Measurements from ENCODE around the gene P4HTM. TPM values are rescaled to one million over a fixed set of nuclear protein-coding genes. Genes with fewer than 3 reads are reported as not detected.
"Not testable (repeated sequence)": the region's sequence is repeated elsewhere in the genome, so short reads cannot be mapped to it uniquely, and the experiment has no call there.

P4HTM gene
- total and polyA plus RNA-seq, 2 donors (not counting 3 experiments of a cell fraction or from before 2014, with no cell fraction given) = 23.0 to 32.7 TPM

- TF ChIP-seq POLR2A (IDR thresholded peaks at IDR 0.05; ENCODE audit: low read depth, low read length) = peak; percentile 24
- DNase-seq (ENCODE audit: low read depth, low spot score); intact Hi-C loops (cut with micrococcal nuclease); H4K20me1 ChIP-seq (replicated peaks; ENCODE audit: control insufficient read depth, extremely low read depth, insufficient read depth, low read length); H3K27ac ChIP-seq (ENCODE audit: insufficient read depth, low read depth, low read length); H3K4me3 ChIP-seq (replicated peaks in 1 of 3; ENCODE audit: insufficient read depth in 1 of 3, low read depth in 1 of 3, low read length in 3 of 3); H3K9me1 ChIP-seq (replicated peaks; ENCODE audit: control insufficient read depth, extremely low read depth, insufficient read depth, low read length); H2AFZ ChIP-seq (ENCODE audit: low read depth, low read length); dilution Hi-C loops (cut with MboI; ENCODE audit: extremely low pct_ligation_motif_present, low sequenced_read_pairs); H3K27me3 ChIP-seq (ENCODE audit: control insufficient read depth in 2 of 2, insufficient read depth in 2 of 2, low read length in 2 of 2); H3K9me3 ChIP-seq (replicated peaks; ENCODE audit: control insufficient read depth, insufficient read depth, low read length); H3K9ac ChIP-seq (replicated peaks; ENCODE audit: extremely low read depth, insufficient read depth, low read length): not testable (repeated sequence)
- POLR2A ChIA-PET = interaction anchor here (1.0 to 3.7 kb wide), 5 partner anchors 8 to 21 kb away, joined by 3 to 40 read pairs (median 4); partner anchors contain the start of genes DALRD3, IMPDH2, NDUFAF3 and P4HTM
- Histone ChIP-seq H3K36me3 (ENCODE audit: control insufficient read depth in 2 of 2, extremely low read depth in 1 of 2, insufficient read depth in 2 of 2, low read length in 2 of 2) (peaks cover 0 to 21% of the 10 kb centered on the region in 2 experiments), H3K79me2 (ENCODE audit: control insufficient read depth, insufficient read depth, low read length) (peaks cover 38% of the 10 kb centered on the region), H3K4me2 (ENCODE audit: insufficient read depth, low read length) (peak overlapping the region; percentile 70), H3K4me1 (ENCODE audit: control insufficient read depth, extremely low read depth, insufficient read depth, low read length) (peaks cover 15% of the 10 kb centered on the region)
- FAIRE-seq = peak; percentile 60
- TSS peak; percentile 5 for BruUV-seq (replicated peaks)
- CTCF ChIA-PET = interaction anchor here (0.7 to 12.8 kb wide), 4 partner anchors 13 to 441 kb away, joined by 3 to 254 read pairs (median 32); partner anchors contain the start of genes NDUFAF3 and P4HTM
Measured at GRCh38 chr3:49008627-49009026, 18.6 kb downstream of the P4HTM start.

GRCh38 chr3:49009396-49009795 is 19.4 kb downstream of the P4HTM start:
- H3K27me3 ChIP-seq (ENCODE audit: control insufficient read depth in 2 of 2, insufficient read depth in 2 of 2, low read length in 2 of 2) = no peaks in the 10 kb centered on the region
- dilution Hi-C loops (cut with MboI; ENCODE audit: extremely low pct_ligation_motif_present, low sequenced_read_pairs) = no loop called here
- no peak for FAIRE-seq
- peaks cover 15% of the 10 kb centered on the region for H3K4me1 ChIP-seq (ENCODE audit: control insufficient read depth, extremely low read depth, insufficient read depth, low read length)
- DNase-seq (ENCODE audit: low read depth, low spot score) = no peak
- peaks cover 38% of the 10 kb centered on the region for H3K79me2 ChIP-seq (ENCODE audit: control insufficient read depth, insufficient read depth, low read length)
- CTCF ChIA-PET = interaction anchor here (3.6 to 12.8 kb wide), 2 partner anchors 13 to 21 kb away, joined by 38 to 254 read pairs; partner anchors contain the start of genes NDUFAF3 and P4HTM
- H3K9me1 ChIP-seq (replicated peaks; ENCODE audit: control insufficient read depth, extremely low read depth, insufficient read depth, low read length) = no peaks in the 10 kb centered on the region
- H4K20me1 ChIP-seq (replicated peaks; ENCODE audit: control insufficient read depth, extremely low read depth, insufficient read depth, low read length) = no peaks in the 10 kb centered on the region
- no TSS peak for BruUV-seq (replicated peaks)
- intact Hi-C loops (cut with micrococcal nuclease) = no loop called here
- no peak overlapping the region for H3K9ac ChIP-seq (replicated peaks; ENCODE audit: extremely low read depth, insufficient read depth, low read length)
- POLR2A ChIA-PET = interaction anchor here (1.0 to 3.7 kb wide), 6 partner anchors 7 to 20 kb away, joined by 3 to 40 read pairs (median 4); partner anchors contain the start of genes DALRD3, IMPDH2, NDUFAF3 and P4HTM
- H2AFZ ChIP-seq (ENCODE audit: low read depth, low read length) = no peak overlapping the region
- TF ChIP-seq JUN (IDR thresholded peaks at IDR 0.05; ENCODE audit: borderline replicate concordance, insufficient read depth, insufficient read length, low read depth) (no peak), POLR2AphosphoS5 (IDR thresholded peaks at IDR 0.05; ENCODE audit: insufficient read depth, low read depth, low read length) (no peak), MYC (IDR thresholded peaks at IDR 0.05; ENCODE audit: low read depth, low read length) (no peak), FOS (IDR thresholded peaks at IDR 0.05; ENCODE audit: borderline replicate concordance, insufficient read depth, low read length) (no peak), EZH2 (IDR thresholded peaks at IDR 0.05; ENCODE audit: borderline replicate concordance, low read depth, low read length, severe bottlenecking) (no peak), POLR2A (IDR thresholded peaks at IDR 0.05; ENCODE audit: low read depth, low read length) (no peak), GATA2 (IDR thresholded peaks at IDR 0.05; ENCODE audit: insufficient read depth, insufficient read length, low read depth, low read length) (no peak)
- TF ChIP-seq, protein P1, sequence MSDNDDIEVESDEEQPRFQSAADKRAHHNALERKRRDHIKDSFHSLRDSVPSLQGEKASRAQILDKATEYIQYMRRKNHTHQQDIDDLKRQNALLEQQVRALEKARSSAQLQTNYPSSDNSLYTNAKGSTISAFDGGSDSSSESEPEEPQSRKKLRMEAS (IDR thresholded peaks at IDR 0.05; ENCODE audit: insufficient read depth, insufficient read length) = no peak
- TF ChIP-seq, protein P2, sequence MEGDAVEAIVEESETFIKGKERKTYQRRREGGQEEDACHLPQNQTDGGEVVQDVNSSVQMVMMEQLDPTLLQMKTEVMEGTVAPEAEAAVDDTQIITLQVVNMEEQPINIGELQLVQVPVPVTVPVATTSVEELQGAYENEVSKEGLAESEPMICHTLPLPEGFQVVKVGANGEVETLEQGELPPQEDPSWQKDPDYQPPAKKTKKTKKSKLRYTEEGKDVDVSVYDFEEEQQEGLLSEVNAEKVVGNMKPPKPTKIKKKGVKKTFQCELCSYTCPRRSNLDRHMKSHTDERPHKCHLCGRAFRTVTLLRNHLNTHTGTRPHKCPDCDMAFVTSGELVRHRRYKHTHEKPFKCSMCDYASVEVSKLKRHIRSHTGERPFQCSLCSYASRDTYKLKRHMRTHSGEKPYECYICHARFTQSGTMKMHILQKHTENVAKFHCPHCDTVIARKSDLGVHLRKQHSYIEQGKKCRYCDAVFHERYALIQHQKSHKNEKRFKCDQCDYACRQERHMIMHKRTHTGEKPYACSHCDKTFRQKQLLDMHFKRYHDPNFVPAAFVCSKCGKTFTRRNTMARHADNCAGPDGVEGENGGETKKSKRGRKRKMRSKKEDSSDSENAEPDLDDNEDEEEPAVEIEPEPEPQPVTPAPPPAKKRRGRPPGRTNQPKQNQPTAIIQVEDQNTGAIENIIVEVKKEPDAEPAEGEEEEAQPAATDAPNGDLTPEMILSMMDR (IDR thresholded peaks at IDR 0.05; ENCODE audit: extremely low read depth in 1 of 2, insufficient read depth in 1 of 2, low read depth in 1 of 2, low read length in 2 of 2) = no peak
- peaks cover 0 to 29% of the 10 kb centered on the region in 2 experiments for H3K36me3 ChIP-seq (ENCODE audit: control insufficient read depth in 2 of 2, extremely low read depth in 1 of 2, insufficient read depth in 2 of 2, low read length in 2 of 2)
- H3K4me2 ChIP-seq (ENCODE audit: insufficient read depth, low read length) = no peak overlapping the region
- no peak overlapping the region for H3K4me3 ChIP-seq (replicated peaks in 1 of 3; ENCODE audit: insufficient read depth in 1 of 3, low read depth in 1 of 3, low read length in 3 of 3)
- H3K27ac ChIP-seq (ENCODE audit: insufficient read depth, low read depth, low read length) = no peak overlapping the region
- H3K9me3 ChIP-seq (replicated peaks; ENCODE audit: control insufficient read depth, insufficient read depth, low read length) = no peaks in the 10 kb centered on the region

All from endothelial cell of umbilical vein (primary cell).